GM21723 (cell line): ENCODE measurements around the gene LRRC75B.
"Not testable (repeated sequence)": the region's sequence is repeated elsewhere in the genome, so short reads cannot be mapped to it uniquely, and the experiment has no call there.

Experiments
- ATAC-seq: cut with Tn5 transposase; IDR thresholded peaks from one replicate; pipeline ENCODE4 v1.9.1; 2021; ENCODE audit warnings: mild to moderate bottlenecking, moderate library complexity; ENCODE audit not compliant: unreplicated experiment

LRRC75B gene, protein sequence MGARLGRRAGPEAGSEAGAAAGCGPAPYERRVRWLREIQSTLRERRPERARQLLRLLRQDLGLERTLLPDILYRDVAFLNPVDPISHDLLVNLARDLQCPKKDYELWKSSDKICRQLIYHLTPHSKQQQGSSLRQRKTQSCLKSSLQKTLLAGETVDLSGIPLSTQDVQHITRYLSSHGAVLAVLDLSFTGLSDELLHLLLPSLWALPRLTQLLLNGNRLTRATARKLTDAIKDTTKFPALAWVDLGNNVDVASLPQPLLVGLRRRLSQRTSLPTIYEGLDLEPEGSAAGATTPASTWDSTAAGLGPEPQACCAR

DNA sequence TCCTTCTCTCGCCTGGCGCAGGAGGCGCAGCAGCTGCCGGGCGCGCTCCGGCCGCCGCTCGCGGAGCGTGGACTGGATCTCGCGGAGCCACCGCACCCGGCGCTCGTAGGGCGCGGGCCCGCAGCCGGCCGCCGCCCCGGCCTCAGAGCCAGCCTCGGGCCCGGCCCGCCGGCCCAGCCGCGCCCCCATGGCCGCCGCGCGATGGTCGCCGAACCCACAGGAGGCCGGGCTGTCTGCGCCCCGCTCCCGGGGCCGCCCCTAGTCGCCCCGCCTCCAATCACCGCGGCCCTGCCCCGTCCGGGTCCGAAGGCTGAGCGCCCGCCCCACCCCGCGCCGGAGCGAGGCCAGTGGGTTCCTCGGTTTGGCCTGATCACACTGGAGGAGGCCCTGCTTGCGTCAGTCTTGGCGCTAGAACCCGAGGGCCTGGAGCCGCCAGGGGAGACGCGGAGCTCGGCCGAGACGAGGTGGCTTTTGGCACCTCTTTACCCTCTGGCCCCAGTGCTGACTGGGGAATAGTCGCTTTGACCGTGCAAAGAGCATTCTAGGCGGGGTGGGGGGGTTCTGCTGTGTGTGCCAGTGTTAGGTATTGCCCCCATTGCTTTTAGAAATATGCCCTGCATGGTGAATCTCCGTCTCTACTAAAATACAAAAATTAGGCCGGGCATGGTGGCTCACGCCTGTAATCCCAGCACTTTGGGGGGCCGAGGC is at the start of gene LRRC75B:
Gene LRRC75B, minus strand, starts transcription at position 223 of the 708 bp plus-strand sequence. Its CDS starts 34 bp downstream, at position 189.
- ATAC-seq: peak; percentile 74

DNA sequence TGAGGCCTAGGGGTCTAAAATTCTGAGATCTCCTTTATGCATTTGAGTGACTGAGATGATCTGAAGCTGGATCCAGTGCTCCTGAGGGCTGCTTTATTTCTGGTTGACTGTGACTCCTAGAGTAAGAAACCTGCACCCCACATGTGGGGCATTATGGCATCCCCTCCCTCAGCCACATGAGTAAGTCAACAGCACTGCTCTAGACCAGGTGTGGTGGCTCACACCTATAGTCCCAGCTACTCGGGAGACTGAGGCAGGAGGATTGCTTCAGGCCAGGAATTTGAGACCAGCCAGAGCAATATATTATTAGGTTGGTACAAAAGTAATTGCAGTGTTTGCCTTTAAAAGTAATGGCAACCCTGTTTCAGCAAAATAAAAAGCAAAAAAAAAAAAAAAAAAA is 49.4 kb upstream of the LRRC75B start:
- not testable (repeated sequence) for ATAC-seq

DNA sequence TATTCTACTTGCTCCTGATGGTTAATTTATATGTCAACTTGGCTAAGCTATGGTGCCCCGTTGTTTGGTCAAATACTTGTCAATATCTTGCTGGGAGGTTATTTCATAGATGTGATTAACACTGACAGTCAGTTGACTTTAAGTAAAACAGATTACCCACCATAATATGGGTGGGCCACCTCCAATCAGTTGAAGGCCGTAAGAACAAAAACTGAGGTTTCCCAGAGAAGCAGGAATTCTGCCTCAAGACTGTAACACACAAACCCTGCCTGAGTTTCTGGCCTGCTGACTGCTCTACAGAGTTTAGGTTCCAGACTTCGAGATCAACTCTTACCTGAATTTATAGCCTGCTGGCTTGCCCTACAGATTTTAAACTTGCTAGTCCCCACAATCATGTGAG is 43.6 kb upstream of the LRRC75B start:
- not testable (repeated sequence) for ATAC-seq

DNA sequence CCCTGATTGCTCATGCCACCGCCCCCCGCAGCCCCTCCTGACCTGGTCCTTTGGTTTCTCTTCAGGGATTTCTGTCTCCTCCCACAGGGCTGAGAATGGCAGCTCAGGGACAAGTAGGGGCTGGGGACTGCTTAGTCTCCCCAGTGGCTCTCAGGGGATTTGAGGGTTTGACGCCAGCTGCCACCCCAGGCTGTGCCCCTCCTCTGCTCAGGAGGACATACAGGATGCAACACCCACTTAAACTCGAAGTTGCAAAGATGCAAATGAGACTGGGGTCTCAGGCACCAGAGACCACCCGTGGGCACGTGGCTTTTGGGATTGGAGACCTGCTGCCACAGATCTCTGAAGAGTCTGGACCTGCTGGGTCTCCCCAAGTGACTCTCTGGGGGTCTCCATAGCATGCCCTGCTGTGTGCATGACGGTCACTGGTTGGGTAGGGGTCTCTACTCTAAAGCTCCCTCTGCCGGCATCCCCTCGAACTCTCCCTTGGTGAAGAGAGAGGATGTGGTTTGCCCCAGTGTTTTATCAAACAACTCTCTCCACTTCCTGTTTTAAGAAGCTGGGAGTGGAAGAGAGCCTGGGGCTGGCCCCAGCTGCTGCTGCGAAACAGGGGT is 42.0 kb upstream of the LRRC75B start:
- ATAC-seq: not testable (repeated sequence)

DNA sequence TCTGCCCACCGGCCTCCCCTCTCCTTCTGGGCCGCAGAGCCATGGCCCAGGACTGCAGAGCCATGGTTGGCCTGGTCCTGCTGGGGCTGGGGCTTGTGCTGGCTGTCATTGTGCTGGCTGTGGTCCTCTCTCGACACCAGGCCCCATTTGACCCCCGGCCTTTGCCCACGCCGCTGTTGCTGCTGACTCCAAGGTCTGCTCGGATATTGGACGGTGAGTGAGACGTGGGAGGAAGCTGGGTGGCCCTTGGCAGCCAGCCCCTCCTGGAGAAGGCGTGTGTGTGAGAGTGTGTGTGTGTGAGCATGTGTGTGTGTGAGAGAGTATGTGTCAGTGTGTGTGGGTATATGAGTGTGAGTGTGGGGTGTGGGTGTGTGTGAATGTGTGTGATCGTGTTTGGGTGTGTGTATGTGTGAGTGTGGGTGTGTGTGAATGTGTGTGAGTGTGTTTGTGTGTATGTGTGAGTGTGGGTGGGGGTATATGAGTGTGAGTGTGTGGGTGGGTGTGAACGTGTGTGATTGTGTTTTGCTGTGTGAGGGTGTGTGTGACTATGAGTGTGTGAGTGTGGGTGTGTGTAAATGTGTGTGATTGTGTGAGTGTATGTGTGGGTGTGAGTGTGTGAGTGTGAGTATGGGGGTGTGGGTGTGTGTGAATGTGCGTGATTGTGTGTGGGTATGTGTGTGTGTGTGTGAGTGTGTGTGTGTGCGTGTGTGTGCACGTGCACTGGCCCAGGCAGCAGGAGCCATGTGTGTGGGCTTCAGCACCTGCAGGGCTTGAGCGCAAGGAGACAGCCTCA is 40.6 kb upstream of the LRRC75B start:
- not testable (repeated sequence) for ATAC-seq

DNA sequence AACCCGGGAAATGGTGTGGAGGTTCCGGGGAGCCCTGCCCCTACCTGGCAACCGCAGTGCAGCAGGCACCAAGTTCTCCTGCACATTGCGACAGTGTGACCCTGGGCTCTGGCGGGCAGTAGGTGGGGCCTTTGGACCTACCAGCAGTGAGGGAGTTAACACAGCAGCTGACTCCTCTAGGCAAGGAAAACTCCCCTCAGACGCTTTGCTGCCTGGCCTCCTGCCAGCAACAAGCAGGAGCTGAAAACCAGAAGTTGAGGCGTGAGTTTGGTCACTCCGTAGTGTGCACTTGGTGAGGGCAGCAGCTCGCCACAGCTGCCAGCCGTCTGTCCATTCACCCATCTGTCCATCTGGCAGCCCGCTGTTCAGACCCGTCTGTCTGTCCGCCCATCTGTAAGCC is 39.8 kb upstream of the LRRC75B start:
- not testable (repeated sequence) for ATAC-seq

DNA sequence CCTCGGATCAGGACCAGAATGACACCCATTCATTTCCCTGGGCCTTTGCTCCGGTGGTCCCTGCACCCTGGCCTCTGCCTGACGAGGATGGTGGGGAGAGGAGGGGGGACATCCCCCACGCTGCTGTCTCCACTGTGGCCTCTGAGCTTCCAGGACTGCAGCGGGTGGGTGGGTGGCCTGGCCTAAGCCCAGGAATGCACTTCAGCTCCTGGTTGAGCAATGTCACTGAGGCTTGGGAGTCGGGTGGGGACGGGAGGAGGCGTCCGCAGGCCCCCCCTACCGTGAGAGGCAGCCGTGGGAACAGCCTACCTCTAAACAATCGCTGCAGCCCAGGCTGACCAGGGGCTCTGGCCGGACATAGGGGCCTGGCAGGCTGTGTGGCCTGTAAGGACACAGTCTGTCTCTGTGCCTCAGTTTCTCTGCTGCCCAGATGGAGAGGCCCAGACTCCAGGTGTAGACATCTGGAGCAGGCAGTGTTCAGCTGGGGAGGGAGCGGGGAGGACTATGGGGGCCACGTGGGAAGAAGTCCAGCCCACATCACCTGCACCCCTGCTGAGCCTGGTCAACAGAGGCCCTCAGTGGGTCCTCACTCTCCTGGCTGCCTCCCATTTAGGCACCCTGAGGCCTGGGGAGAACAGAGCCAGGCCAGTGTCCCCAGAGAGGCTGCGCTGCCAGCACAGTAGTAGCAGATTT is 38.7 kb upstream of the LRRC75B start:
- ATAC-seq: not testable (repeated sequence)

DNA sequence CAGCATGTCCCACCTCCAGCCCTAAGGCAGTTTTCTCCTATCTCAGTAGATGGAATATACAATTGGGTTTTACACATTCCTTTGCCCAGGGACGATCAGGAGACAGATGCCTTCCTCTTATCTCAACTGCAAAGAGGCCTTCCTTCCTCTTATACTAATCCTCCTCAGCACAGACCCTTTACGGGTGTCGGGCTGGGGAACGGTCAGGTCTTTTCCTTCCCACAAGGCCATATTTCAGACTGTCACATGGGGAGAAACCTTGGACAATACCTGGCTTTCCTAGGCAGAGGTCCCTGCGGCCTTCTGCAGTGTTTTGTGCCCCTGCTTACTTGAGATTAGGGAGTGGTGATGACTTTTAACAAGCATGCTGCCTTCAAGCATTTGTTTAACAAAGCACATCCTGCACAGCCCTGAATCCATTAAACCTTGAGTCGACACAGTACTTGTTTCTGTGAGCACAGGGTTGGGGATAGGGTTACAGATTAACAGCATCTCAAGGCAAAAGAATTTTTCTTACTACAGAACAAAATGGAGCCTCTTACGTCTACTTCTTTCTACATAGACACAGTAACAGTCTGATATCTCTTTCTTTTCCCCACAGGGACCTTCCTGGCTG is 38.0 kb upstream of the LRRC75B start:
- ATAC-seq: not testable (repeated sequence)

DNA sequence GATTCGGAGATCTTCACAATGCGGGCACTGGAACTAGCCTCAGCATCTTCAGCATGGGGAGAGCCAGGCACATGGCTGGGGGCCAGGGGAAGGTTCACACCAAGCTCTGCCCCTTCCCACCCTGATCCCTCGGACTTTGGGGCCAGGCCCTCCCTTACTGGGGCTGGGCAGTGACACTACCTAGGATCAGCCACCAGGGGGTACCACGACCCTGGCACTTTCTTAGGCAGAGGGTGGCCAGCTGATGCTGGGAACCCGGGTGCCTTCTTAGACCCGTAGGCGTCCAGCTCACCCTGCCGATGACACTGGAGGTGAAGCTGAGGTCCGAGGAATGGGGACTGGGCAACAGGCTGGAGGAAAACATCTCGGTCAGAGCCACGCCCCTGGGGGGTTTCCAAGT is 36.2 kb upstream of the LRRC75B start:
- not testable (repeated sequence) for ATAC-seq

DNA sequence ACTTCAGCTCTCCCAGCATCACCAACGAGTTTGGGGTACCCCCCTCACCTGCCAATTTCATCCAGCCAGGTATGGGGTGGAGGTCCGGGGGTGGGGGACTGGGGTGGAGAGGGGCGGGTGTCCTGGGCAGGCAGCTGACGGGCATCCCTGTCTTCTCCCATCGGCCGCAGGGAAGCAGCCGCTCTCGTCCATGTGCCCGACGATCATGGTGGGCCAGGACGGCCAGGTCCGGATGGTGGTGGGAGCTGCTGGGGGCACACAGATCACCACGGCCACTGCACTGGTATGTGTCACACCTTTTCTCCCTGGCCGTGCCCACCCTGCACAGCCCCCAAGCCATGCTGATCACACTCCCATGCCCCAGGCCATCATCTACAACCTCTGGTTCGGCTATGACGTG is 35.0 kb upstream of the LRRC75B start:
- not testable (repeated sequence) for ATAC-seq

DNA sequence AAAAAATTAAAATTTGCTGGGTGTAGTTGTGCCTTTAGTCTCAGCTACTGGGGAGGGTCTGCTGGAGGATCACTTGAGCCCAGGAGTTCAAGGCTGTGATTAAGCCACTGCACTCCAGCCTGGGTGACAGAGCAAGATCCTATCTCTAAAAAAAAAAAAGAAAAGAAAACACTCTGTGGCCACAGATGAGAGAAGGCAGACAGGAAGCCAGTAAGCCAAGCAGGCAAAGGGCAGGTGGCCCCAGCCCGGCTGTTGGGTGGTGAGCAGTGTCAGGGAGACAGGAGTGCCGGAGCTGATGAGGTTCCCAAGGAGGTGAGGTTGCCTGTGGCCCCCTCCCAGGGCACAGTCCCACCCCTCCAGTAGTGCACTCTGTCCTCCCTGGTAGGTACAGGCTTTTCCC is 29.7 kb upstream of the LRRC75B start:
- ATAC-seq: not testable (repeated sequence)

DNA sequence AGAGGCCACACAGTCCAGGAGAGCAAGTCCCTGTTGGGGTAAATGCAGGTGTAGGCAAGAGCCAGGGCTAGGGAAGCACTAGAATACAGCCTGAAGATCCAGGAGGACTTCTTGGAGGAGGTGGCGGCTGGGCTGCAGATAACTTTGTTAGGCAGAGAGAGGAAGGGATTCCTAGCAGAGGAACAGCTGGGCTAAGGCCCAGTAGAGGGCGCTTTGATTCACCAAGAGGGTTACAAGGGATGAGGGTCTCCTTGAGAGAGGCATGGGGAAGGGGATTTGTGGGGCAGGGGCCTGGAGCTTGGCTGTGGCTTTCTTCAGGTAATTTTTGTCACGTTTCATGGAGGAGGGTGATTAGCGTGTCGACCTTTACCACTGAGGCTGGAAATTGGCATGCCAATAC is 28.4 kb upstream of the LRRC75B start:
- not testable (repeated sequence) for ATAC-seq

DNA sequence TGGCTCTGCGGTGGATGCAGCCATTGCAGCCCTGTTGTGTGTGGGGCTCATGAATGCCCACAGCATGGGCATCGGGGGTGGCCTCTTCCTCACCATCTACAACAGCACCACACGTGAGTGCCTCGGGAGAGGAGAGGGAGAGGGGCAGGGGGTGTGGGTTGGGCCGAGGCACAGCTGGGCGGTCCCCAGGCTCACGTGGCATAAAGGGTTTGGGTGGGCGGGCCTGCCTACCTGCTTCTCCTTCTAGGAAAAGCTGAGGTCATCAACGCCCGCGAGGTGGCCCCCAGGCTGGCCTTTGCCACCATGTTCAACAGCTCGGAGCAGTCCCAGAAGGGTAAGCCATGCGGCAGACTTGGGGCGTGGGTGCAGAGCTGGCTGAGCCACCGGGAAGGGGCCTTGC is 21.9 kb upstream of the LRRC75B start:
- ATAC-seq: not testable (repeated sequence)

DNA sequence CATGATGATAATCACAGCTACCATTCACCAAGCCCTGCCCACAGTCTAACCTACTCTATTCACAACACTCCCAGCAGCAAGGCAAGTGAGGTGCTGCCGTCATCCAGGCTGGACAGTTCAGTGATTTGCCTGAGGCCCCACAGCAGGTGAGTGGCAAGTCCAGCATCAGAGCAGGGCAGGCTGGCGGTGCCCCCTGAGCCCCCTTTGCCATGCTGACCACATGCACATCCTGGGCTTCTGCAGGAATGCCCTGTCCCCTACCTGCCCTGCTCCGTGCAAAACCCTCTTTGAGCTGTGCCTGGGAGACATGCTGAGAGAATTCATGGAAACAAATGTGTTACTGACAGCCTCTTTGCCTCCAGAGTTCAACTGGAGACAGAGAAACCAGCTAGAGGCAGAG is 17.0 kb upstream of the LRRC75B start:
- not testable (repeated sequence) for ATAC-seq

DNA sequence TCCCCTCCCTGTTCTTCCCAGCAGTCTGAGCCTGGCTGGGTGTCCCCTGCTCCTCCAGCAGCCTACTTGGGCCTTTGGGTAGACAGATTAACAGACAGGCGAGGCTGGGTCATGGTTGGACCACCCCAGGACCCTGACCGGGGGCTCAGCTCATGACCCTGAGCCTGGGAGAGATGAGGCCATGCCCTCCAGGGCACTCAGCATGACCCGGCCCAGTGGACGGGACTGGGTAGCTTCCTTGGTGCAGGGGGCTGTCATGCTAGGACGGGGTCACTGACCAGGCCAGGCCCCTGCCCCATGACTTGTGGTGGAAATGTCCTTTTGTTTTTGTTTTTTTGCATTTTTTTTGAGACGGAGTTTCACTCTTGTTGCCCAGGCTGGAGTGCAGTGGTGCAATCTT is 15.5 kb upstream of the LRRC75B start:
- ATAC-seq: not testable (repeated sequence)

DNA sequence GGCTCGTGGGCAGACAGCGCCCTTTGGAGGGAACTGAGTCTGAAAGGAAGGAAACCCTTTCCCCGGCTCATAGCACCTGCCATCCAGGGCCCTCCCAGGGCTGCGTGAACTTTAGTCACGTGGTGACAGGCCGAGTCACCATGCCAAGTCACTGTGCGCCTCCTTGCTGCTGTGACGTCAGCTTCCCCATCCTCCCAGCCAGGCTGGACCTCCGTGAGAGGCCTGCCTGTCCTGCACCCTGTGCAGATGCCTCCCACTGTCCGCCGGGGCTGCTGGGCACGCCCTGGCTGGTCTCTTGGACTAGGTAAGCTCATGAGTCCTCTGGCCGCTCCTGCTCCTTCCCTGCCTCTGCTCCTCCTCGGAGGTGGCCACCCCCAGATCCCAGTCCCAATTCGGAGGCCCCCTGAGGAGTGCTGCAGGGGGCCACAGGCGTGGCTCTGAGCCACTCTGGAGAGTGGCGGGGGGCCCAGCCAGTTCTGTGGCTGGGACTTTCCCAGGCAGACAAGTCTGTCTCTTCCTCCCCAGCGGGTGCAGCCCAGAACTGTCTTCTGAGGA is 14.6 kb upstream of the LRRC75B start:
- ATAC-seq: not testable (repeated sequence)

DNA sequence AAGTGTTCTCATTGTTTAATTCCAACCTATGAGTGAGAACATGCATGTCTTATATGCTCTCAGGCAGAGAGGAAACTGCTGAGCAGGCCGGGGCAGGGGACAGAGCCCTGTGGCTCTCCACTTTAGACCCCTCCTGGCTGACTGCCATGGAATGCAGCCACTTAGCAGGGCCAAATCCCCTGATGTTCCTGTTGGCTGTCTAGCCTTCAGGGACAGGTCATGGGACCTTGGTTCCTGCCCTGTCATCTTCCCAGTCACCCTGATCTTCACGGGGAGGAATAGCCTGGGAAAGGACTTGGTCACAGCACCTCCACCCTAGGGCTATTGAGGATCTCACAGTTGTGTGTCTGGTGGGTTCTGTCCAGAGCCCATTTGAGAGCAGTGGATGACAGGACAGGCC is 13.5 kb upstream of the LRRC75B start:
- ATAC-seq: not testable (repeated sequence)

DNA sequence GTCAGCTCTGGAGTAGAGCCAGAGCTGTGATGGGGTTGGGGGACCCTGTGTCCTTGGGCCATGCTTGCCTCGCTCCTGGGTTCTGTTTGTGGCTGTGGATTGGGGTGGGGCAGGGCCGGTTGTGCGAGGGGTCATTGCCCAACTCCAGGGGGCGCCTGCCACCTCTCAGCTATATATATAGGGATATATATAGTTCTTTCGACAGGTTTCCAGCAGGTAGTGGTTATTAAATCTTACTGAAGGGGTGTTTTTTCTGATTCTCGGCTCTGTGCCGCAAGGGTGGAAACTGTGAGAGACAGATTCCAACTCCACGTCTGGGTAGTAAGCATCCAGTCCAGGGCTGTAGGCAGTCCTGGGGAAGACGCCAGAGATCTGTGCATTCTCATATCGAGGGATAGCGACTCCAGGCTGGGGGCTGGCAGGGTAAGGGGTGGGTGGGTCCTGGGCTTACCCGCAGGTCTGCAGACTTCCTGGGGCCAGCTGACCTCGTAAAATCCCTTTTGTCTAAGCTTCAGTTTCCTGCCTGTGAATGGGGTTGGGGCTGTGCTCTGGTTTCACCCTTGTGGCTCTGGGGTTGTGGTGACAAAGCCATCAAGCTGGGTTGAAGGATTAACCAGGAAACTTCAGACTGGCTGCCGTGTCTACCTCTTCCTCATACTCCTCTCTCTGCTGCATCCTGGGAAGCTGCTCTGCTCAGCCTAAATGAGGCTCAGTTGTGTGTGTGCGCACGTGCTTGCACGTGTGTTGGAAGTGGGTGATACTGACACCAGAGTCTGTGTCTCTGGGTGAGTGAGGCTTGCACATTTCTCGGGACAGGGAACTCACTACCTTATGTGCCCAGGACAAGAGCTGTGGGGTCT is 11.1 kb upstream of the LRRC75B start:
- ATAC-seq: not testable (repeated sequence)
